CD4-positive, alpha-beta T cell treated with Interleukin-17A for 1 hour (primary cell): ENCODE measurements around the gene DRAP1.

Experiments
- DNase-seq: peaks from one replicate; pipeline ENCODE4 v3.0.0-alpha.2; 2020

The DRAP1 gene

GRCh38 chr11:65906602-65907001 lies 12.6 kb upstream of the DRAP1 start:
- no peak for DNase-seq

- no peak for DNase-seq
Measured at GRCh38 chr11:65907878-65908277, 11.3 kb upstream of the DRAP1 start.

- no peak for DNase-seq
Measured at GRCh38 chr11:65911682-65912568, 7.3 kb upstream of the DRAP1 start.

- DNase-seq: no peak
Measured at GRCh38 chr11:65912845-65913244, 6.4 kb upstream of the DRAP1 start.

GRCh38 chr11:65915101-65915820 lies 4.0 kb upstream of the DRAP1 start:
- DNase-seq: no peak

GRCh38 chr11:65915821-65916251 lies 3.4 kb upstream of the DRAP1 start:
- DNase-seq: no peak

GRCh38 chr11:65916391-65916790 lies 2.8 kb upstream of the DRAP1 start:
- DNase-seq: no peak

- DNase-seq: no peak
Measured at GRCh38 chr11:65917077-65917433, 2.2 kb upstream of the DRAP1 start.

- DNase-seq: no peak
Measured at GRCh38 chr11:65917434-65918210, 1.6 kb upstream of the DRAP1 start.

GRCh38 chr11:65918211-65919140 lies 750 bp upstream of the DRAP1 start, which contains the start of gene C11orf68:
Gene C11orf68 (minus strand): TSS chr11:65919062. CDS start chr11:65919031, 31 bp downstream.
- no peak for DNase-seq

GRCh38 chr11:65919573-65920371 lies 546 bp downstream of the DRAP1 start:
- peak; percentile 66 for DNase-seq

GRCh38 chr11:65920372-65920802 lies 1.2 kb downstream of the DRAP1 start:
- no peak for DNase-seq

GRCh38 chr11:65921033-65921555 lies 1.9 kb downstream of the DRAP1 start:
- DNase-seq: no peak

GRCh38 chr11:65921876-65922275 lies 2.6 kb downstream of the DRAP1 start:
- no peak for DNase-seq

GRCh38 chr11:65922565-65922964 lies 3.3 kb downstream of the DRAP1 start:
- DNase-seq: no peak

- DNase-seq: no peak
Measured at GRCh38 chr11:65925397-65925796, 6.2 kb downstream of the DRAP1 start.

GRCh38 chr11:65927904-65928397 lies 8.7 kb downstream of the DRAP1 start:
- peak; percentile 90 for DNase-seq

GRCh38 chr11:65928667-65929066 lies 9.4 kb downstream of the DRAP1 start:
- DNase-seq: no peak

GRCh38 chr11:65931773-65932557 lies 12.7 kb downstream of the DRAP1 start:
- DNase-seq: no peak

- DNase-seq: no peak
Measured at GRCh38 chr11:65932558-65932919, 13.3 kb downstream of the DRAP1 start.
